Ascending aorta (tissue), 2 donors: ENCODE data around the gene AP2A1. TPM values are rescaled to one million over a fixed set of nuclear protein-coding genes. Genes with fewer than 3 reads are reported as not detected.

ENCODE experiments used
- DNase-seq, 2 donors: peaks; one replicate each; pipeline ENCODE4 v3.0.0-alpha.2; 2019; ENCODE audit warnings: low spot score in 2 of 2
- H3K27ac ChIP-seq, 2 donors: fragments of 200-600 bp; sonication (generic); one replicate each; pipeline ENCODE4 v1.5.1; 2016 to 2017; ENCODE audit warnings: mild to moderate bottlenecking in 1 of 2
- H3K27me3 ChIP-seq: fragments of 200-600 bp; sonication (generic); one replicate; pipeline ENCODE4 v1.5.1; 2017
- H3K36me3 ChIP-seq, 2 donors: fragments of 200-600 bp; sonication (generic); one replicate each; pipeline ENCODE4 v1.5.1; 2016
- H3K4me1 ChIP-seq, 2 donors: fragments of 200-600 bp; sonication (generic); one replicate each; pipeline ENCODE4 v1.5.1; 2016 to 2017; ENCODE audit warnings: mild to moderate bottlenecking in 1 of 2
- H3K4me3 ChIP-seq, 2 donors: fragments of 200-600 bp; sonication (generic); one replicate each; pipeline ENCODE4 v1.5.1; 2016 to 2017; ENCODE audit warnings: mild to moderate bottlenecking in 1 of 2
- H3K9me3 ChIP-seq, 2 donors: fragments of 200-600 bp; sonication (generic); one replicate each; pipeline ENCODE4 v1.5.1; 2016
- CTCF ChIP-seq, 3 experiments: fragments of 200-600 bp in 2 of 3; fragments of 450-650 bp in 1 of 3; sonication (generic) in 2 of 3; IDR thresholded peaks; one replicate each; pipeline ENCODE4 v1.5.1; 2016 to 2019; ENCODE audit warnings: antibody characterized with exemption in 3 of 3, mild to moderate bottlenecking in 1 of 3, moderate library complexity in 1 of 3
- intact Hi-C: fragments of 100-400 bp; cut with DNase I; formaldehyde crosslinking; loops from one replicate; pipeline ENCODE4 v1.15.1; 2023
- total RNA-seq: library from RNA; depleted of rRNA; stranded (reverse); fragments of >200 nt; gene quantifications from one replicate; pipeline ENCODE4 v1.1.0, GENCODE V29; 2016

The AP2A1 gene
- total RNA-seq, 1 donor from 2014 or later: 249 TPM

GRCh38 chr19:49830766-49831165 is 64.0 kb downstream of the AP2A1 start:
- H3K27me3 ChIP-seq: no peaks in the 10 kb centered on the region
- no peaks in the 10 kb centered on the region for H3K9me3 ChIP-seq
- H3K4me3 ChIP-seq: no peak overlapping the region
- H3K27ac ChIP-seq: no peak overlapping the region
- intact Hi-C loops: no loop called here
- H3K4me1 ChIP-seq: no peaks in the 10 kb centered on the region
- DNase-seq: no peak
- peaks cover 74 to 80% of the 10 kb centered on the region in 2 donors for H3K36me3 ChIP-seq
- no peak for TF ChIP-seq CTCF (IDR thresholded peaks at IDR 0.05)

- no peak for DNase-seq
- intact Hi-C loops: no loop called here
- no peak overlapping the region for H3K27ac ChIP-seq
- no peak for TF ChIP-seq CTCF (IDR thresholded peaks at IDR 0.05)
- no peaks in the 10 kb centered on the region for H3K27me3 ChIP-seq
- peaks cover 82 to 89% of the 10 kb centered on the region in 2 donors for H3K36me3 ChIP-seq
- no peaks in the 10 kb centered on the region for H3K9me3 ChIP-seq
- H3K4me1 ChIP-seq: no peaks in the 10 kb centered on the region
- H3K4me3 ChIP-seq: no peak overlapping the region
Measured at GRCh38 chr19:49831592-49831991, 64.8 kb downstream of the AP2A1 start.

- no peaks in the 10 kb centered on the region for H3K4me1 ChIP-seq
- no peak for TF ChIP-seq CTCF (IDR thresholded peaks at IDR 0.05)
- no peaks in the 10 kb centered on the region for H3K9me3 ChIP-seq
- H3K36me3 ChIP-seq: peaks cover 81 to 90% of the 10 kb centered on the region in 2 donors
- intact Hi-C loops: no loop called here
- no peak overlapping the region for H3K27ac ChIP-seq
- no peak for DNase-seq
- no peaks in the 10 kb centered on the region for H3K27me3 ChIP-seq
- H3K4me3 ChIP-seq: no peak overlapping the region
Measured at GRCh38 chr19:49832556-49832955, 65.8 kb downstream of the AP2A1 start.

- Histone ChIP-seq H3K36me3 (peaks cover 84 to 95% of the 10 kb centered on the region in 2 donors), H3K9me3 (no peaks in the 10 kb centered on the region), H3K27me3 (no peaks in the 10 kb centered on the region), H3K4me1 (no peaks in the 10 kb centered on the region), H3K27ac (no peak overlapping the region), H3K4me3 (no peak overlapping the region)
- intact Hi-C loops: no loop called here
- DNase-seq: no peak
- TF ChIP-seq CTCF (IDR thresholded peaks at IDR 0.05): no peak
Measured at GRCh38 chr19:49833599-49833998, 66.8 kb downstream of the AP2A1 start.

- no peak for TF ChIP-seq CTCF (IDR thresholded peaks at IDR 0.05)
- Histone ChIP-seq H3K27me3 (no peaks in the 10 kb centered on the region), H3K9me3 (no peaks in the 10 kb centered on the region), H3K4me3 (no peak overlapping the region), H3K4me1 (no peaks in the 10 kb centered on the region), H3K36me3 (peaks cover 67 to 93% of the 10 kb centered on the region in 2 donors), H3K27ac (no peak overlapping the region)
- DNase-seq: no peak
- intact Hi-C loops: no loop called here
Measured at GRCh38 chr19:49835562-49835961, 68.8 kb downstream of the AP2A1 start.
